Ishikawa (cell line): ENCODE results near the gene STIM1.

Experiments used
- CEBPB ChIP-seq: IDR thresholded peaks from 2 replicates; pipeline ENCODE4 v1.6.1; 2012
- CREB1 ChIP-seq: IDR thresholded peaks from 2 replicates; pipeline ENCODE4 v1.6.1; 2012; ENCODE audit warnings: low read depth
- EGR1 ChIP-seq: IDR thresholded peaks from 2 replicates; pipeline ENCODE4 v1.6.1; 2012
- EP300 ChIP-seq: IDR thresholded peaks from 2 replicates; pipeline ENCODE4 v1.6.1; 2012; ENCODE audit warnings: borderline replicate concordance
- FOXM1 ChIP-seq: IDR thresholded peaks from 2 replicates; pipeline ENCODE4 v1.6.1; 2012; ENCODE audit warnings: low read depth, borderline replicate concordance
- NFIC ChIP-seq: IDR thresholded peaks from 2 replicates; pipeline ENCODE4 v1.6.1; 2012
- RAD21 ChIP-seq: IDR thresholded peaks from 2 replicates; pipeline ENCODE4 v1.6.1; 2012; ENCODE audit warnings: low read depth
- TAF1 ChIP-seq: IDR thresholded peaks from 2 replicates; pipeline ENCODE4 v1.6.1; 2012; ENCODE audit warnings: low read depth, mild to moderate bottlenecking
- TCF12 ChIP-seq: IDR thresholded peaks from 2 replicates; pipeline ENCODE4 v1.6.1; 2012; ENCODE audit warnings: low read depth
- TEAD4 ChIP-seq: IDR thresholded peaks from 2 replicates; pipeline ENCODE4 v1.6.1; 2012
- YY1 ChIP-seq: IDR thresholded peaks from 2 replicates; pipeline ENCODE4 v1.6.1; 2012; ENCODE audit warnings: low read depth
- ZBTB7A ChIP-seq: IDR thresholded peaks from 2 replicates; pipeline ENCODE4 v1.6.1; 2012; ENCODE audit warnings: low read depth
- TF ChIP-seq, protein P1 (sequence below): IDR thresholded peaks from 2 replicates; pipeline ENCODE4 v1.6.1; 2012
- TF ChIP-seq, protein P2 (sequence below): IDR thresholded peaks from 2 replicates; pipeline ENCODE4 v1.6.1; 2012
- TF ChIP-seq, protein P3 (sequence below): IDR thresholded peaks from 2 replicates; pipeline ENCODE4 v1.6.1; 2012; ENCODE audit warnings: low read depth, mild to moderate bottlenecking

Gene STIM1

DNA sequence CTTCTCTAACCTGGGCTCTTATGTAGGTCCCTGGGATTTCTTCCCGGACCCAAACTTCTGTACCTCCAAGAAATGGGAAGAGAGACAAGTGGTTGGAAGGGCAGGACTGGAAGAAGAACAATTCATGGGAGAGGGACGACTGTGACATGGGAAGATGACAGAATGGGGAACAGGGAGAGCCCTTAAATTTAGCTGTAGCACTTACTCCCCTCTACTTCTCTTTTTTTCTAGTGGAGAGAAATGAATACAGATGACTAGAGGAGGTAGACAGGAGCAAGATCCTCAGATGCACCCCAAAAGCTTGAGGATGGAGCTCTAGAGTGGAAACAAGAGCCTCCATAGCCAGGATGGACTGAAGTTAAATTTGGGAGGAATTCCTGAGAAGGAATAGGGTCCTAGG, 17.0 kb upstream of the STIM1 start:
- no peak for TF ChIP-seq CREB1

DNA sequence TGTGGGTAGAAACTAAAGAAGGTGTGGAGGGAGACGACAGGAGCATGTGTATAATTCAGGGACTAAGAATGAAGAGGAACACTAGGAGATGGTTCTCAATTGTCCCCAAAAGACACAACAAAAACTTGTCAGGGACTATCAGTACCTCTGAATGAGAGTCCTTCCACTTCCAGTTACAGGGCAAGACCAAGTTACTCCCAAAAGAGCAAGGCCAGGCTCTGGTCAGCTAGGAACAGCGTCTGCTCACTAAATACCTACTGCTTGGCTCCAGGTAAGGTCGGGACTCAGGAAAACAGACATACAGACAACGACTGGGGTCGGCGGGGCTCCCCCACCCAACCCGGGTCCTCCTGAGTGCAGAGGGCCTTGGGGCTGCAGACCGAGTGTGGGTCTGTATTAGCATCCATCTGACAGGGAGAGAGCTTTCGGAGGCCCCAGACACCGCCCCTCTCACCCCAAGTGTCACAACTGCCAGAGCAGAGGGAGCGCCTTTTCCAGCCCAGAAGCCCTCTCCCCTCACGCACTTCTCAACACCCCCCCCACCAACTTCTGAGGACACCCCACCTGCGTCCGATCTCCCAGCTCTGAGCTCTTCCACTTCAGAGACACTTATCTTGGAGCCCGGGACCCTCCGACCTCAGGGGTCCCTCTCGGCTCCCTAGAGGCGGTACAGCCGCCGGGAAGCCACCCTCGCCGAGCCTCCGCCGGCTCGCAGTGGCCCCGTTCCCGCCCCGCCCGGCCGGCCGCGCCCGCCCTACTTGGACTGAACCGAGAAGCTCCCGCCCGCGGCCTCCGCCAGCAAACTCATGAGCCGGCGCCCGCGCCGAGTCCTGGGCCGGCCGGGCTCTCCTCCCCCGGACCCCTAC, 15.2 kb upstream of the STIM1 start:
- TF ChIP-seq TAF1 (no peak), EP300 (no peak), CEBPB (no peak), CREB1 (no peak), ZBTB7A (no peak; the same call in 1 of the 2 replicates), RAD21 (no peak), YY1 (no peak), EGR1 (no peak), TCF12 (no peak), TEAD4 (no peak), NFIC (no peak), FOXM1 (no peak)
- TF ChIP-seq, protein P1, sequence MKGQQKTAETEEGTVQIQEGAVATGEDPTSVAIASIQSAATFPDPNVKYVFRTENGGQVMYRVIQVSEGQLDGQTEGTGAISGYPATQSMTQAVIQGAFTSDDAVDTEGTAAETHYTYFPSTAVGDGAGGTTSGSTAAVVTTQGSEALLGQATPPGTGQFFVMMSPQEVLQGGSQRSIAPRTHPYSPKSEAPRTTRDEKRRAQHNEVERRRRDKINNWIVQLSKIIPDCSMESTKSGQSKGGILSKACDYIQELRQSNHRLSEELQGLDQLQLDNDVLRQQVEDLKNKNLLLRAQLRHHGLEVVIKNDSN, result no peak
- TF ChIP-seq, protein P2, sequence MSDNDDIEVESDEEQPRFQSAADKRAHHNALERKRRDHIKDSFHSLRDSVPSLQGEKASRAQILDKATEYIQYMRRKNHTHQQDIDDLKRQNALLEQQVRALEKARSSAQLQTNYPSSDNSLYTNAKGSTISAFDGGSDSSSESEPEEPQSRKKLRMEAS, result no peak
- TF ChIP-seq, protein P3, sequence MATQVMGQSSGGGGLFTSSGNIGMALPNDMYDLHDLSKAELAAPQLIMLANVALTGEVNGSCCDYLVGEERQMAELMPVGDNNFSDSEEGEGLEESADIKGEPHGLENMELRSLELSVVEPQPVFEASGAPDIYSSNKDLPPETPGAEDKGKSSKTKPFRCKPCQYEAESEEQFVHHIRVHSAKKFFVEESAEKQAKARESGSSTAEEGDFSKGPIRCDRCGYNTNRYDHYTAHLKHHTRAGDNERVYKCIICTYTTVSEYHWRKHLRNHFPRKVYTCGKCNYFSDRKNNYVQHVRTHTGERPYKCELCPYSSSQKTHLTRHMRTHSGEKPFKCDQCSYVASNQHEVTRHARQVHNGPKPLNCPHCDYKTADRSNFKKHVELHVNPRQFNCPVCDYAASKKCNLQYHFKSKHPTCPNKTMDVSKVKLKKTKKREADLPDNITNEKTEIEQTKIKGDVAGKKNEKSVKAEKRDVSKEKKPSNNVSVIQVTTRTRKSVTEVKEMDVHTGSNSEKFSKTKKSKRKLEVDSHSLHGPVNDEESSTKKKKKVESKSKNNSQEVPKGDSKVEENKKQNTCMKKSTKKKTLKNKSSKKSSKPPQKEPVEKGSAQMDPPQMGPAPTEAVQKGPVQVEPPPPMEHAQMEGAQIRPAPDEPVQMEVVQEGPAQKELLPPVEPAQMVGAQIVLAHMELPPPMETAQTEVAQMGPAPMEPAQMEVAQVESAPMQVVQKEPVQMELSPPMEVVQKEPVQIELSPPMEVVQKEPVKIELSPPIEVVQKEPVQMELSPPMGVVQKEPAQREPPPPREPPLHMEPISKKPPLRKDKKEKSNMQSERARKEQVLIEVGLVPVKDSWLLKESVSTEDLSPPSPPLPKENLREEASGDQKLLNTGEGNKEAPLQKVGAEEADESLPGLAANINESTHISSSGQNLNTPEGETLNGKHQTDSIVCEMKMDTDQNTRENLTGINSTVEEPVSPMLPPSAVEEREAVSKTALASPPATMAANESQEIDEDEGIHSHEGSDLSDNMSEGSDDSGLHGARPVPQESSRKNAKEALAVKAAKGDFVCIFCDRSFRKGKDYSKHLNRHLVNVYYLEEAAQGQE, result no peak

DNA sequence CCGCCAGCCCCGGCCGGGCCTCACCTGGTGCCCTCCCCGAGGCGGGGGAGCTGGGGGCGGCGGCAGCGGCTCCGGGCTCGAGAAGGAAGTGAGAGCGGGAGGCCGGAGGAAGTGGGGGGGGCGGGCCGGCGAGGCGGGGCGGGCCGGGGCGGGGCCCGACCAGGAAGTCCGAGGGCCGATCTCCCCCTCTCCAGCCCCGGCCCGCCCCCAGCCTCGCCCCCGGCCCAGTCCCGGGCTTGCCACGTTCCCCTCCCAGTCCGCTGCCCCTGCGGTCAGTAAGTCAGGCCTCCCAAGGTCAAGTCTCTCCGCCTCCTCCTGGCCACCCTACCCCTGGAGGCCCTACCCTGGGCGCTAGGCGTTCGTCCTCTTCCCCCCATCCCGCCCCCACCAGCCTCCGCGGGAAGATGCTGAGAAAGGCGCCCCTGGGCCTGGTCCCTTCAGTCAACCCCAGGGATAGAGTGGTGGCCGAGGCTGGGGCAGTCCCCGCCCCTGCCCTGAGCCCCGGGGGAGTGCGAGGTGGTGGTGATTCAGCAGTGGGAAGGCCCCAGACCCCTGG, 14.5 kb upstream of the STIM1 start, which contains the start of gene RHOG:
Gene RHOG, minus strand, starts transcription at position 90 of the 556 bp plus-strand sequence. CDS start 12,821 bp downstream, outside the sequence.
- TF ChIP-seq EGR1 (peak; percentile 11; the same call in 1 of the 2 replicates), NFIC (no peak)

DNA sequence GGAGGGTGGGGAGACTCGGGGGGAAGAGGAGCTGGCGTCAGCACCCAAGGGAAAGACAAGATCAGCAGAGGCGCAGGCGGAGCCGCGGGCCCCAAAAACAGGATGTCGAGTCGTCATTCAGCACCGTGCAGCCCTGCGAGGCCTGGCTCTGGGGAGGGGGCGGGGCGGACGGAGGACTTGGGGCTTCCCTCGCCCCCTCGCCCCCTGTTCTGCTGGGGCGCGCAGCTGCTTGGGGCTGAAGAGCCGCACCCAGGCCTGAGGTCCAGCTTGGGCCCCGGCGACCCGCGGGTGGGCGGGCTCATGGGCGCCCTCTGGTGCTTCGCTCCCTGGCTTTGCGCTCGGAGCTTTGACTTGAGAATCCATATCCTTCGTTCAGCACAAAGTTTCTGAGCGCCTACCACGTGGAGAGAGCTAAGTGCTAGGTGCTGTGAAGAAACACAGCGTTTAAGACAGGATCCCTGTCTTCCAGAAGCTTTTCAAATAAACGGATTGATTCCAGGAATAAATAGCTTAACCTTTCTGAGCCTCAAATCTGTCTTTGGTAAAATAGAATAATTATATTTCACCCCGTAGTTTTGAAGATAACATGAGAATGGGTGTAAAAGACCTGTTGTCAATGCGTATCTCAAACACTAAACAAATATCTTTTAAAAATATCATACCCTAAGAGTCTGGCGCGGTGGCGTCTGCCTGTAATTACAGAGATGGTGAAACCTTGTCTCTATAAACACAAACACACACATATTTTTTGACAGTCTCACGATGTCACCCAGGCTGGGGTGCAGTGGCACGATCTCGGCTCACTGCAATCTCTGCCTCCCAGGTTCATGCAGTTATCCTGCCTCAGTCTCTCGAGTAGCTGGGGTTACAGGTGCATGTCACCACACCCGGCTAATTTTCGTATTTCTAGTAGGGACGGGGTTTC, 13.8 kb upstream of the STIM1 start:
- TF ChIP-seq YY1 (no peak), TEAD4 (no peak), TCF12 (peak; percentile 20; the same call in 1 of the 2 replicates), TAF1 (no peak), FOXM1 (no peak), ZBTB7A (peak; percentile 91; the same call in 1 of the 2 replicates), CREB1 (no peak), CEBPB (no peak), NFIC (no peak), EGR1 (no peak), RAD21 (peak; percentile 41; the same call in 1 of the 2 replicates), EP300 (no peak)
- TF ChIP-seq, protein P3, result no peak
- TF ChIP-seq, protein P1, result peak; percentile 66
- TF ChIP-seq, protein P2, result peak; percentile 99

DNA sequence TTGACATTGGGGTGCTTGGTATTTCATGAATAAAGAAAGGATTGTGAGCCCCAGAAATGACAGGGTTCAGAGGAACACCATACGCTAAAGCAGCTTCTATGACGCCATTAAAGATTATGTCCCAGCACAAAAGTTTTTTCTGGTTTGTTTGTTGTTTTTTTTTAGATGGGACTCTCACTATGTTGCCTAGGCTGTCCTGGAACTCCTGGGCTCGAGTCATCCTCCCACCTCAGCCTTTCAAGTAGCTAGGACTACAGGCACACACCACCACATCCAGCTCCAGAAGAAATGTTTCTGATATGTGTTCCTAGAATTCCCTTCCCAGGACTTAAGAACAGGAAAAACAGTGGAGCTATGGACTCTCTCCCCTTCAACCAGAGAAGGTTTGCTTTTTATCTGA, 12.1 kb upstream of the STIM1 start:
- TF ChIP-seq TEAD4 (no peak), EGR1 (no peak), CREB1 (no peak), RAD21 (no peak), FOXM1 (no peak), EP300 (no peak), NFIC (no peak), TCF12 (no peak), CEBPB (no peak), ZBTB7A (no peak), YY1 (no peak), TAF1 (no peak)
- TF ChIP-seq, protein P1, result no peak
- TF ChIP-seq, protein P2, result no peak
- TF ChIP-seq, protein P3, result no peak
